ENCODE results near the gene SLC2A5. TPM values are rescaled to one million over a fixed set of nuclear protein-coding genes. Genes with fewer than 3 reads are reported as not detected.

SLC2A5 gene
- total and polyA plus RNA-seq, 2 donors (not counting 3 experiments of a cell fraction or from before 2014, with no cell fraction given): not detected

DNA sequence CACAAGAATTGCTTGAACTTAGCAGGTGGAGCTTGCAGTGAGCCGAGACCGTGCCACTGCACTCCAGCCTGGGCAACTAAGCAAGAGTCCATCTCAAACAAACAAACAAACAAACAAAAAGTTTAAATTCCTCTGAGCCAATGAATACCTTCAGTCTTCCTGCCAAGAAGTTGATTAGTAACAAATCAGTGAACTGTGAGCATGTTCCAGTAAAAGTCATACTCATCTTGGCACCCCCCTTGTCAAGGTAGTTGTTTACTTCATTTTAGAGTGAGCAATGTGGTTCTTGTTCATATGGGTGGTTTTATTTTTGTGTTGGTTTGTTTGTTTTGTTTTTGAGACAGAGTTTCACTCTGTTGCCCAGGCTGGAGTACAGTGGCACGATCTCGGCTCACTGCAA, 25.2 kb downstream of the SLC2A5 start:
- TF ChIP-seq EZH2 (IDR thresholded peaks at IDR 0.05; ENCODE audit: borderline replicate concordance, low read depth, low read length, severe bottlenecking) (no peak), FOS (IDR thresholded peaks at IDR 0.05; ENCODE audit: borderline replicate concordance, insufficient read depth, low read length) (no peak), MYC (IDR thresholded peaks at IDR 0.05; ENCODE audit: low read depth, low read length) (no peak), JUN (IDR thresholded peaks at IDR 0.05; ENCODE audit: borderline replicate concordance, insufficient read depth, insufficient read length, low read depth) (no peak), POLR2A (IDR thresholded peaks at IDR 0.05; ENCODE audit: low read depth, low read length) (no peak), POLR2AphosphoS5 (IDR thresholded peaks at IDR 0.05; ENCODE audit: insufficient read depth, low read depth, low read length) (no peak), CTCF (IDR thresholded peaks at IDR 0.05; ENCODE audit: extremely low read depth in 1 of 2, insufficient read depth in 1 of 2, low read depth in 1 of 2, low read length in 2 of 2) (no peak), GATA2 (IDR thresholded peaks at IDR 0.05; ENCODE audit: insufficient read depth, insufficient read length, low read depth, low read length) (no peak)
- TF ChIP-seq, protein P1, sequence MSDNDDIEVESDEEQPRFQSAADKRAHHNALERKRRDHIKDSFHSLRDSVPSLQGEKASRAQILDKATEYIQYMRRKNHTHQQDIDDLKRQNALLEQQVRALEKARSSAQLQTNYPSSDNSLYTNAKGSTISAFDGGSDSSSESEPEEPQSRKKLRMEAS (IDR thresholded peaks at IDR 0.05; ENCODE audit: insufficient read depth, insufficient read length): no peak
- H3K27ac ChIP-seq (ENCODE audit: insufficient read depth, low read depth, low read length): no peak overlapping the region
- POLR2A ChIA-PET: no interaction called here
- H3K79me2 ChIP-seq (ENCODE audit: control insufficient read depth, insufficient read depth, low read length): no peaks in the 10 kb centered on the region
- no peaks in the 10 kb centered on the region for H3K36me3 ChIP-seq (ENCODE audit: control insufficient read depth in 2 of 2, extremely low read depth in 1 of 2, insufficient read depth in 2 of 2, low read length in 2 of 2)
- H3K9me1 ChIP-seq (replicated peaks; ENCODE audit: control insufficient read depth, extremely low read depth, insufficient read depth, low read length): no peaks in the 10 kb centered on the region
- CTCF ChIA-PET: interaction anchor here (1.1 kb wide), 1 partner anchor 14 kb away, joined by 3 read pairs; no protein-coding TSS in a partner anchor
- H3K27me3 ChIP-seq (ENCODE audit: control insufficient read depth in 2 of 2, insufficient read depth in 2 of 2, low read length in 2 of 2): peaks cover 8 to 12% of the 10 kb centered on the region in 2 experiments
- DNase-seq (ENCODE audit: low read depth, low spot score) (no peak), FAIRE-seq (no peak)
- no peak overlapping the region for H3K4me2 ChIP-seq (ENCODE audit: insufficient read depth, low read length)
- dilution Hi-C loops (cut with MboI; ENCODE audit: extremely low pct_ligation_motif_present, low sequenced_read_pairs) (no loop called here), intact Hi-C loops (cut with micrococcal nuclease) (no loop called here)
- no TSS peak for BruUV-seq (replicated peaks)
- H3K4me3 ChIP-seq (replicated peaks in 1 of 3; ENCODE audit: insufficient read depth in 1 of 3, low read depth in 1 of 3, low read length in 3 of 3): no peak overlapping the region
- H2AFZ ChIP-seq (ENCODE audit: low read depth, low read length): no peak overlapping the region
- H3K9me3 ChIP-seq (replicated peaks; ENCODE audit: control insufficient read depth, insufficient read depth, low read length): no peaks in the 10 kb centered on the region
- H4K20me1 ChIP-seq (replicated peaks; ENCODE audit: control insufficient read depth, extremely low read depth, insufficient read depth, low read length): no peaks in the 10 kb centered on the region
- H3K9ac ChIP-seq (replicated peaks; ENCODE audit: extremely low read depth, insufficient read depth, low read length): no peak overlapping the region
- no peaks in the 10 kb centered on the region for H3K4me1 ChIP-seq (ENCODE audit: control insufficient read depth, extremely low read depth, insufficient read depth, low read length)

Data from endothelial cell of umbilical vein (primary cell).